Caco-2 (cell line): ENCODE results near the gene CITED4. TPM values are rescaled to one million over a fixed set of nuclear protein-coding genes. Genes with fewer than 3 reads are reported as not detected.

ENCODE experiments used
- BruUV-seq: library from RNA; stranded (reverse); fragments of 400-500 nt; replicated peaks from 2 replicates; lab custom pipeline; 2021; lab: Mats Ljungman, UMichigan
- CTCF ChIA-PET: fragments of 300-600 bp; sonication (Branson Sonifier 250); formaldehyde crosslinking; loops from one replicate; lab custom pipeline; 2022; ENCODE audit warnings: antibody characterized with exemption; lab: Charles Lee
- POLR2A ChIA-PET: fragments of 300-600 bp; sonication (Branson Sonifier 250); formaldehyde crosslinking; loops from one replicate; lab custom pipeline; 2022; ENCODE audit warnings: antibody characterized with exemption; lab: Charles Lee
- DNase-seq, 2 experiments: peaks; one replicate each; pipeline versions ENCODE4 v3.0.0 to v3.0.0-alpha.2; 2020 to 2022
- H3K27me3 ChIP-seq: replicated peaks from 2 replicates; pipeline ENCODE4 v1.6.0; 2011; ENCODE audit warnings: low read length; ENCODE audit not compliant: control insufficient read depth, insufficient read depth
- H3K36me3 ChIP-seq: 2 replicates; pipeline ENCODE4 v1.5.1; 2011; ENCODE audit warnings: low read length; ENCODE audit not compliant: control insufficient read depth, insufficient read depth
- H3K4me1 ChIP-seq: fragments of 250-450 bp; sonication (Bioruptor Pico); 2 replicates; pipeline ENCODE4 v1.5.1; 2020; ENCODE audit warnings: mild to moderate bottlenecking
- H3K4me3 ChIP-seq: 2 replicates; pipeline ENCODE4 v1.5.1; 2011; ENCODE audit warnings: low read depth, mild to moderate bottlenecking, control low read depth, low read length
- H3K9me3 ChIP-seq: fragments of 250-450 bp; sonication (Bioruptor Pico); 2 replicates; pipeline ENCODE4 v1.5.1; 2020; ENCODE audit warnings: mild to moderate bottlenecking, moderate library complexity
- H3K27ac Mint-ChIP-seq: one replicate; pipeline ENCODE4 v1.8.0; 2022; ENCODE audit warnings: mixed read lengths; ENCODE audit not compliant: unreplicated experiment
- H3K27me3 Mint-ChIP-seq: one replicate; pipeline ENCODE4 v1.8.0; 2022; ENCODE audit warnings: mixed read lengths; ENCODE audit not compliant: insufficient read depth, unreplicated experiment
- H3K36me3 Mint-ChIP-seq: one replicate; pipeline ENCODE4 v1.8.0; 2022; ENCODE audit warnings: mild to moderate bottlenecking, mixed read lengths; ENCODE audit not compliant: insufficient read depth, unreplicated experiment
- H3K4me1 Mint-ChIP-seq: one replicate; pipeline ENCODE4 v1.8.0; 2022; ENCODE audit warnings: low read depth, mixed read lengths; ENCODE audit not compliant: unreplicated experiment
- H3K4me3 Mint-ChIP-seq: one replicate; pipeline ENCODE4 v1.8.0; 2022; ENCODE audit warnings: mild to moderate bottlenecking, moderate library complexity, mixed read lengths; ENCODE audit not compliant: unreplicated experiment
- H3K9me3 Mint-ChIP-seq: one replicate; pipeline ENCODE4 v1.8.0; 2022; ENCODE audit warnings: mixed read lengths; ENCODE audit not compliant: unreplicated experiment
- intact Hi-C: fragments of 100-400 bp; cut with micrococcal nuclease; formaldehyde crosslinking; loops from one replicate; pipeline ENCODE4 v1.10.0; 2022; ENCODE audit not compliant: unreplicated experiment
- total RNA-seq: library from RNA; stranded (reverse); gene quantifications from 2 replicates; pipeline ENCODE4 v1.2.3, GENCODE V29; 2022
- TF ChIP-seq, protein P1 (sequence below), 2 experiments: fragments of 200-600 bp in 1 of 2; IDR thresholded peaks; 1 replicate in 1 of 2; 2 replicates in 1 of 2; pipeline versions ENCODE4 v1.5.1 to v1.8.0; 2011 to 2022; ENCODE audit warnings: antibody characterized with exemption in 1 of 2, control low read depth in 1 of 2, inconsistent platforms in 1 of 2, low read depth in 1 of 2, low read length in 1 of 2, mild to moderate bottlenecking in 1 of 2, moderate library complexity in 1 of 2; ENCODE audit not compliant: insufficient read depth in 1 of 2, severe bottlenecking in 1 of 2, unreplicated experiment in 1 of 2

CITED4 gene
- total RNA-seq, 1 experiment from 2014 or later: 19.5 TPM

DNA sequence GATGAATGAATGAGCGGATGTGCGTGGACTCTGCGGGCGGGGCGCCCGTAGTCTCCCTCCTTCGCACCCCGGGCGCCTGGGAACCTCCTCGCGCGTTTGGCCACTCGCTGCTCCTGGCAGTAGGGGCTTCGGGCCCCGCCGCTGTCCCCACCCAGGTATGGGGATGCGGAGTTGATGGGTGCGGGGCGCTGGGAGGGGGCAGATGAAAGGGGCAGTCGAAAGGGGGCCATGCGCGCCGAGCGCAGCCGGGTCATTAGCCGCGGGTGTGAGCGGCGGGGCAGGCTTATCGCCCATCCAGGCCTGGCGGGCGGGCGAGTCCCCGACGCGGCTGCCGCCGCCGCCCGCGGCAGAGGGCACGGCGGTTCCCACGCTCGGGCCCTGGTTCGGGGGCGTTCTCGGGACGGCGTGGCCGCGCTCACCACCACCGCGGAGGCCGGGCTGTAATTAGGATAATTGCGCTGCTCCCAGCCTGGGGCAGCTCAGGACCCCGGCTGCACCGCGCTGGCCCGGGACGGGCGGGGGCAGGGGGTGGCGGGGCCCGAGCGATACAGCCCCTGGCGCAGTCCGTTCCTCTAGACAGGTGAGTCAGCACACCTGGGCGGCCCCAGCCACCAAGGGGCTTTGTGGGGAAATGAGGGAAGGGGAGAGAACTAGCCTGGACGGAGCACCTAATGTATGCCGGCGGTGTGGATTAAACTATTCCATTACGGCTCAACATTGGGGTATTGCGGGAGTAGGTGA lies 22.1 kb upstream of the CITED4 start:
- no peak overlapping the region for H3K4me3 Mint-ChIP-seq
- ChIA-PET CTCF (no interaction called here), POLR2A (no interaction called here)
- H3K4me1 Mint-ChIP-seq: no peaks in the 10 kb centered on the region
- Histone ChIP-seq H3K4me1 (no peaks in the 10 kb centered on the region), H3K27me3 (no peaks in the 10 kb centered on the region), H3K36me3 (no peaks in the 10 kb centered on the region), H3K9me3 (no peaks in the 10 kb centered on the region), H3K4me3 (no peak overlapping the region)
- peaks cover 4% of the 10 kb centered on the region for H3K36me3 Mint-ChIP-seq
- intact Hi-C loops: no loop called here
- H3K27me3 Mint-ChIP-seq: no peaks in the 10 kb centered on the region
- no peak for DNase-seq
- H3K27ac Mint-ChIP-seq: no peak overlapping the region
- H3K9me3 Mint-ChIP-seq: no peaks in the 10 kb centered on the region
- TF ChIP-seq, protein P1, sequence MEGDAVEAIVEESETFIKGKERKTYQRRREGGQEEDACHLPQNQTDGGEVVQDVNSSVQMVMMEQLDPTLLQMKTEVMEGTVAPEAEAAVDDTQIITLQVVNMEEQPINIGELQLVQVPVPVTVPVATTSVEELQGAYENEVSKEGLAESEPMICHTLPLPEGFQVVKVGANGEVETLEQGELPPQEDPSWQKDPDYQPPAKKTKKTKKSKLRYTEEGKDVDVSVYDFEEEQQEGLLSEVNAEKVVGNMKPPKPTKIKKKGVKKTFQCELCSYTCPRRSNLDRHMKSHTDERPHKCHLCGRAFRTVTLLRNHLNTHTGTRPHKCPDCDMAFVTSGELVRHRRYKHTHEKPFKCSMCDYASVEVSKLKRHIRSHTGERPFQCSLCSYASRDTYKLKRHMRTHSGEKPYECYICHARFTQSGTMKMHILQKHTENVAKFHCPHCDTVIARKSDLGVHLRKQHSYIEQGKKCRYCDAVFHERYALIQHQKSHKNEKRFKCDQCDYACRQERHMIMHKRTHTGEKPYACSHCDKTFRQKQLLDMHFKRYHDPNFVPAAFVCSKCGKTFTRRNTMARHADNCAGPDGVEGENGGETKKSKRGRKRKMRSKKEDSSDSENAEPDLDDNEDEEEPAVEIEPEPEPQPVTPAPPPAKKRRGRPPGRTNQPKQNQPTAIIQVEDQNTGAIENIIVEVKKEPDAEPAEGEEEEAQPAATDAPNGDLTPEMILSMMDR (IDR thresholded peaks at IDR 0.05; ENCODE audit: insufficient read depth in 1 of 2, low read depth in 1 of 2, low read length in 1 of 2, severe bottlenecking in 1 of 2, unreplicated experiment in 1 of 2): no peak
- BruUV-seq: no TSS peak

DNA sequence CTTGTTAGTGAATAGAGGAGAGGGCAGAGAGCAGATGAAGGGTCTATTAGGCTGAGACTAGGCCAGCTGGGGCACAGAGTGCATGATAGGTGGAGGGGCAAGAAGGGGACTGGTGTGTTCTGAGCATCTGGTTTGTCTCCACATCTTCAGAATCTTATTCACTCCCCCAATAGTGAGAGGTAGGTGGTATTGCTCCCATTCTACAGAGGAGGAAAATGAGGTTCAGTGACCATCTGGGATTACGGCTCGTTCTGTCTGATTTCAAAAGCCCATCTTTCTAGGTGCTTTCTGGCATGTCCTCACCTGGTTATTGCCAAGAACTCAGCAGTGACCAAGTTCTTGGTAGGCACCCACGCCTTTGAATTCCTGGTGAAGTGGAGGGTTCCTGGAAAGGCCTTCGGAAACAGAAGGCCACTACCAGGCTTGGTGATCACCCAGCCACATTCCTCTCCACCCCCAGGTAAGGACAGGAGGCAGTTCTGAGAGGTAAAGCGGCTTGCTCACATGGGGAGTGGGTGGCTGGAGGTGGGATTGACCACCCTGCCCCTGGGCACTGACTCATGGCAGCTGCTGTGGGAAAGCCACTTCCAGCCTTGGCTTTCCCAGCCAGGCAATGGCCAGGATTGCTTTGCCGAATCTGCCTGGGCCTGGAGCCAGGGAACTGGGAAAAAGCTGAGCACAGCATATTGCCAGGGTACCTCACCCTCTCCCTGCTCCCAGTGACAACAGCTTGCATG lies 18.8 kb upstream of the CITED4 start:
- no peaks in the 10 kb centered on the region for H3K36me3 Mint-ChIP-seq
- Histone ChIP-seq H3K4me1 (no peaks in the 10 kb centered on the region), H3K4me3 (no peak overlapping the region), H3K36me3 (no peaks in the 10 kb centered on the region), H3K9me3 (peaks cover 3% of the 10 kb centered on the region; the same call in 1 of the 2 replicates), H3K27me3 (no peaks in the 10 kb centered on the region)
- H3K27me3 Mint-ChIP-seq: no peaks in the 10 kb centered on the region
- H3K9me3 Mint-ChIP-seq: no peaks in the 10 kb centered on the region
- no peaks in the 10 kb centered on the region for H3K4me1 Mint-ChIP-seq
- H3K4me3 Mint-ChIP-seq: no peak overlapping the region
- intact Hi-C loops: no loop called here
- no TSS peak for BruUV-seq
- no peak for DNase-seq
- POLR2A ChIA-PET: no interaction called here
- H3K27ac Mint-ChIP-seq: no peak overlapping the region
- TF ChIP-seq, protein P1 (IDR thresholded peaks at IDR 0.05; ENCODE audit: insufficient read depth in 1 of 2, low read depth in 1 of 2, low read length in 1 of 2, severe bottlenecking in 1 of 2, unreplicated experiment in 1 of 2): no peak
- CTCF ChIA-PET: no interaction called here

DNA sequence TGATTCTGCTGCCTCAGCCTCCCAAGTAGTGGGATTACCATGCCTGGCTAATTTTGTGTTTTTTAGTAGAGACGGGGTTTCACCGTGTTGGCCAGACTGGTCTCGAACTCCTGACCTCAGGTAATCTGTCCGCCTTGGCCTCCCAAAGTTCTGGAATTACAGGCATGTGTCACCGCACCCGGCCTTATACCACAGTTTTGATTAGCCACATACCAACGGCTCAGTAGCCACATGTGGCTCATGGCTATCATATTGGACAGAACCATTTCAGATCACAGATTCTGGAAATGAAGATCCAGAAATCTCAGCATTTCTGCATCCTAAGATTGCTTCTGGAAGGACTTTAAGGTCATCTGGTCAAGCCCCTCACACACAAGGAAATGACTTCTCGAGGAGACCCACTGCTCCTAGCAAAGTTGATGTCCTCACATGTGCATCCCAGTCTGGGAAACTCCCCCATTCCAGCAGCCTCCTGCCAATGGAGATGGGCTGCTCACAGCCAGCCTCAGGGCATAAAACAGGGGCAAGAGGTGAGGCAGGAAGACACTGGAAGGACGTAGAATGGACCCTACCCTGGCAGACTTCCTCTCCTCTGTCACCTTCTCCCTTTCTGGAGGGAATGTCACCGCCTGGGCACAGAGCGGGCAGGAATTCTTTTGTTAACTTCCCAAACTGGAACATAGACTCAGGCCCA lies 17.5 kb upstream of the CITED4 start:
- Histone ChIP-seq H3K36me3 (no peaks in the 10 kb centered on the region), H3K4me3 (no peak overlapping the region), H3K4me1 (no peaks in the 10 kb centered on the region), H3K9me3 (peaks cover 3% of the 10 kb centered on the region; the same call in 1 of the 2 replicates), H3K27me3 (no peaks in the 10 kb centered on the region)
- Mint-ChIP-seq H3K4me3 (no peak overlapping the region), H3K36me3 (no peaks in the 10 kb centered on the region), H3K4me1 (no peaks in the 10 kb centered on the region), H3K27ac (no peak overlapping the region), H3K27me3 (no peaks in the 10 kb centered on the region), H3K9me3 (no peaks in the 10 kb centered on the region)
- CTCF ChIA-PET: no interaction called here
- intact Hi-C loops: no loop called here
- BruUV-seq: no TSS peak
- TF ChIP-seq, protein P1 (IDR thresholded peaks at IDR 0.05; ENCODE audit: insufficient read depth in 1 of 2, low read depth in 1 of 2, low read length in 1 of 2, severe bottlenecking in 1 of 2, unreplicated experiment in 1 of 2): no peak
- DNase-seq: no peak
- POLR2A ChIA-PET: no interaction called here
